HL-60 (cell line): ENCODE data around the gene PHC2.

ENCODE experiments used
- SPI1 ChIP-seq: IDR thresholded peaks from 2 replicates; pipeline ENCODE4 v1.6.1; 2012; ENCODE audit warnings: low read depth, mild to moderate bottlenecking, borderline replicate concordance
- TF ChIP-seq, protein P1 (sequence below): IDR thresholded peaks from one replicate; pipeline ENCODE4 v1.5.1; 2011; ENCODE audit warnings: low read length, control low read depth, inconsistent platforms; ENCODE audit not compliant: insufficient read depth

DNA sequence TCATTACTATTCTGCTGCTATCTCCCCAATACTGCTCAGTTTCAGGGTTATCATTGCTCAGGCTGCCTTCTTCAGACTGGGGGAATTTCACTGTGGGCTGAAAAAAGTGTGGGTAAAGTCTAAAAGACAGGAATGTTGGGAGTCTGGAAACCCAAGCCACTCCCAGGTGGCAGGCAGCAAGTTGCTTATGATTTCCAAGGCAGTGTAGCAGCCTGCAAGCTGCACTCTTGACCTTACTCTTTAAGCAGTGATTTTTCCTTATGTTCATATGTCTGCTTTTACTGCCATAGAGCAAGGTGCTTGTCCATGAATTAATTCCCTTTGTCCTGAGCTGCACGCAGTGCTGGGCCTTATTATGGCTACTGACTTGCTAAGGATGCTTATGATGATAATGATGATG lies 53.1 kb downstream of the PHC2 start:
- TF ChIP-seq, protein P1, sequence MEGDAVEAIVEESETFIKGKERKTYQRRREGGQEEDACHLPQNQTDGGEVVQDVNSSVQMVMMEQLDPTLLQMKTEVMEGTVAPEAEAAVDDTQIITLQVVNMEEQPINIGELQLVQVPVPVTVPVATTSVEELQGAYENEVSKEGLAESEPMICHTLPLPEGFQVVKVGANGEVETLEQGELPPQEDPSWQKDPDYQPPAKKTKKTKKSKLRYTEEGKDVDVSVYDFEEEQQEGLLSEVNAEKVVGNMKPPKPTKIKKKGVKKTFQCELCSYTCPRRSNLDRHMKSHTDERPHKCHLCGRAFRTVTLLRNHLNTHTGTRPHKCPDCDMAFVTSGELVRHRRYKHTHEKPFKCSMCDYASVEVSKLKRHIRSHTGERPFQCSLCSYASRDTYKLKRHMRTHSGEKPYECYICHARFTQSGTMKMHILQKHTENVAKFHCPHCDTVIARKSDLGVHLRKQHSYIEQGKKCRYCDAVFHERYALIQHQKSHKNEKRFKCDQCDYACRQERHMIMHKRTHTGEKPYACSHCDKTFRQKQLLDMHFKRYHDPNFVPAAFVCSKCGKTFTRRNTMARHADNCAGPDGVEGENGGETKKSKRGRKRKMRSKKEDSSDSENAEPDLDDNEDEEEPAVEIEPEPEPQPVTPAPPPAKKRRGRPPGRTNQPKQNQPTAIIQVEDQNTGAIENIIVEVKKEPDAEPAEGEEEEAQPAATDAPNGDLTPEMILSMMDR = no peak
- no peak for TF ChIP-seq SPI1
